Measurements from ENCODE around the gene HMCN2. TPM values are rescaled to one million over a fixed set of nuclear protein-coding genes. Genes with fewer than 3 reads are reported as not detected.

The HMCN2 gene
- total RNA-seq, 1 donor from 2014 or later: 9.3 TPM

GRCh38 chr9:130264414-130265350, 878 bp upstream of the HMCN2 start:
- Mint-ChIP-seq H3K9me3 (ENCODE audit: unreplicated experiment) (peaks cover 6% of the 10 kb centered on the region), H3K27ac (ENCODE audit: unreplicated experiment) (no peak overlapping the region), H3K27me3 (ENCODE audit: unreplicated experiment) (peaks cover 17% of the 10 kb centered on the region), H3K4me1 (ENCODE audit: low read depth, unreplicated experiment) (peaks cover 13% of the 10 kb centered on the region), H3K36me3 (ENCODE audit: unreplicated experiment) (no peaks in the 10 kb centered on the region), H3K4me3 (ENCODE audit: unreplicated experiment) (peak overlapping the region; percentile 46)
- DNase-seq: no peak
- TF ChIP-seq, protein P1, sequence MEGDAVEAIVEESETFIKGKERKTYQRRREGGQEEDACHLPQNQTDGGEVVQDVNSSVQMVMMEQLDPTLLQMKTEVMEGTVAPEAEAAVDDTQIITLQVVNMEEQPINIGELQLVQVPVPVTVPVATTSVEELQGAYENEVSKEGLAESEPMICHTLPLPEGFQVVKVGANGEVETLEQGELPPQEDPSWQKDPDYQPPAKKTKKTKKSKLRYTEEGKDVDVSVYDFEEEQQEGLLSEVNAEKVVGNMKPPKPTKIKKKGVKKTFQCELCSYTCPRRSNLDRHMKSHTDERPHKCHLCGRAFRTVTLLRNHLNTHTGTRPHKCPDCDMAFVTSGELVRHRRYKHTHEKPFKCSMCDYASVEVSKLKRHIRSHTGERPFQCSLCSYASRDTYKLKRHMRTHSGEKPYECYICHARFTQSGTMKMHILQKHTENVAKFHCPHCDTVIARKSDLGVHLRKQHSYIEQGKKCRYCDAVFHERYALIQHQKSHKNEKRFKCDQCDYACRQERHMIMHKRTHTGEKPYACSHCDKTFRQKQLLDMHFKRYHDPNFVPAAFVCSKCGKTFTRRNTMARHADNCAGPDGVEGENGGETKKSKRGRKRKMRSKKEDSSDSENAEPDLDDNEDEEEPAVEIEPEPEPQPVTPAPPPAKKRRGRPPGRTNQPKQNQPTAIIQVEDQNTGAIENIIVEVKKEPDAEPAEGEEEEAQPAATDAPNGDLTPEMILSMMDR (IDR thresholded peaks at IDR 0.05; ENCODE audit: partially characterized antibody, unreplicated experiment): no peak

GRCh38 chr9:130266236-130267098, 907 bp downstream of the HMCN2 start:
- DNase-seq: no peak

DNA sequence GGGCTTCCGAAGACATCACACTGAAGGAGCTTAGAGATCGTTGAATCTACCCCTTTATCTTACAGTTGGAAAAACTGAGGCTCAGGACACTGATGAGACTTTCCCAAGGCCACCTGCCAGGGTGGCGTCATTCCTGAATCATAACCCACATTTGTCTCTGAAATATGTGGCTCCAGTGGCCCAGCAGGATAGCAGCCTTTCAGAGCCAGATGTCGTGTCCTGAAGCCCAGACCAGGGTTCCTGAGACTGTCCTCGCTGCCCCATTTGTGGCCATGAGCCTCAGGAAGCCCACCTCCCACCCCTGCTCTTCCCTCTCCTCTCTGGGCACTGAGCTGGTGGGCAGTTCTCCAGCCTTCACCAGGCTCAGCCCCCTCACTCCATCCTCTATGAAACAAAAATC, 2.4 kb downstream of the HMCN2 start:
- peaks cover 13% of the 10 kb centered on the region for H3K4me1 Mint-ChIP-seq (ENCODE audit: low read depth, unreplicated experiment)
- DNase-seq: no peak
- peak overlapping the region; percentile 45 for H3K4me3 Mint-ChIP-seq (ENCODE audit: unreplicated experiment)
- TF ChIP-seq, protein P1 (IDR thresholded peaks at IDR 0.05; ENCODE audit: partially characterized antibody, unreplicated experiment): no peak
- H3K9me3 Mint-ChIP-seq (ENCODE audit: unreplicated experiment): peaks cover 4% of the 10 kb centered on the region
- H3K27ac Mint-ChIP-seq (ENCODE audit: unreplicated experiment): peak overlapping the region; percentile 57
- no peaks in the 10 kb centered on the region for H3K36me3 Mint-ChIP-seq (ENCODE audit: unreplicated experiment)
- peaks cover 14% of the 10 kb centered on the region for H3K27me3 Mint-ChIP-seq (ENCODE audit: unreplicated experiment)

More at GRCh38 chr9:130266236-130267098, 907 bp downstream of the HMCN2 start:
- no peaks in the 10 kb centered on the region for H3K36me3 Mint-ChIP-seq (ENCODE audit: unreplicated experiment)
- H3K4me3 Mint-ChIP-seq (ENCODE audit: unreplicated experiment): peak overlapping the region; percentile 87
- H3K4me1 Mint-ChIP-seq (ENCODE audit: low read depth, unreplicated experiment): peaks cover 13% of the 10 kb centered on the region
- H3K9me3 Mint-ChIP-seq (ENCODE audit: unreplicated experiment): peaks cover 6% of the 10 kb centered on the region
- H3K27ac Mint-ChIP-seq (ENCODE audit: unreplicated experiment): no peak overlapping the region
- peaks cover 17% of the 10 kb centered on the region for H3K27me3 Mint-ChIP-seq (ENCODE audit: unreplicated experiment)
- TF ChIP-seq, protein P1 (IDR thresholded peaks at IDR 0.05; ENCODE audit: partially characterized antibody, unreplicated experiment): no peak

DNA sequence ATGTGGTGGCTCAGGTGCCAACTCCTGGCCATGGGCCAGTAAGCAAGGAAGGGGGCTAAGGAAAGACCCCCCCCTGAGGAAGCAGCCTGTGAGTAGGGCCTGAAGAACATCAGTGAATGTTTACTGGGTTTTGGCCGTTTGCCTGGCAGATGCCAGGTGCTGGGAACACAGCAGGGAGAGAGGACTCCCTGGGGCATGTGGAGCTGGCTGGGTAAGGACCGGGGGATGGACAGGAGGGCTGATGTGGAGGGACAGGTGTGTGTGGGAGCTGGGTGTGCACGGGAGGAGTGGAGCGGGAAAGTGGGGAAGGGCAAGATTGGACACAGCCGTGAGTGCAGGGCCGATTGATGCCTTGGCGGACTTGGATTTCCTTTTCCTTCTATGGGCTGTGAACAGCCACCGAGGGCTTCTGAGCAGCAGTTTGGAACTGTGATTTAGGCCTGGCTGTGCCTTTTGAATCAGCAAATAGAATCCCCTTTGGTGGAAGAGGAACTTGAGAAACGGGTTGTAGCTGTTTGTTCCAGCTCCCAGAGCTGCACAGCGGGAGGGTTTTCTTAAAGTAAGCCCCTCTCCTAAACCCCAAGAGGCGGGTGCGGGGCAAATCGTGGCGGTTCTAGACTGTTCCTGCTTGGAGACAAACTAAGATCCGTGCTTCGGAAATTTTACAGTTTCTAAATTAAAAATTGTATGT, 3.1 kb downstream of the HMCN2 start:
- peaks cover 13% of the 10 kb centered on the region for H3K4me1 Mint-ChIP-seq (ENCODE audit: low read depth, unreplicated experiment)
- no peak for DNase-seq
- H3K27ac Mint-ChIP-seq (ENCODE audit: unreplicated experiment): peak overlapping the region; percentile 57

More for the DNA sequence above, 3.1 kb downstream of the HMCN2 start:
- Mint-ChIP-seq H3K4me3 (ENCODE audit: unreplicated experiment) (peak overlapping the region; percentile 45), H3K36me3 (ENCODE audit: unreplicated experiment) (no peaks in the 10 kb centered on the region), H3K27me3 (ENCODE audit: unreplicated experiment) (peaks cover 10% of the 10 kb centered on the region), H3K9me3 (ENCODE audit: unreplicated experiment) (peaks cover 4% of the 10 kb centered on the region)
- TF ChIP-seq, protein P1 (IDR thresholded peaks at IDR 0.05; ENCODE audit: partially characterized antibody, unreplicated experiment): no peak

Measured in glutamatergic neuron (in vitro differentiated cells).